ENCODE data around the gene C7orf57. TPM values are rescaled to one million over a fixed set of nuclear protein-coding genes. Genes with fewer than 3 reads are reported as not detected.

The C7orf57 gene
- total RNA-seq, 2 donors from 2014 or later: 0.32 to 0.95 TPM

DNA sequence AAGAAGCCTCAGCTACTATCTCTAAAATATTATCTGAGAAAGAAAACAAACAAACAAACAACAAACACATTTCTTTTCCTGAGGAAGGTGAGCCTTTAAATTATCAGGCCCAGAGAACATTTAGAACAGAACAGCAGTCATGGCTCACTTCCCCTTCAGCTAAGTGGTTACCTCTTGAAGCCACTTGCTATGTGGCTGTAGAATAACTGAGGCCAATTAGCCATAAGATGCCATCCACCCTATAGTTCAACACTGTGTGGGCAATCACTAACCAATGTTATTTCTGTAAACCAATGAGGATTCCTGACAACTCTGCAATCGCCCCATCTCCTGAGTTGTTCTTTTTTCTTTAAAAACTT is 50.1 kb downstream of the C7orf57 start:
- no peak for ATAC-seq (replicated peaks)
- Mint-ChIP-seq H3K4me1 (peaks cover 43% of the 10 kb centered on the region), H3K9me3 (no peaks in the 10 kb centered on the region), H3K4me3 (peak overlapping the region; percentile 81), H3K36me3 (ENCODE audit: low read depth) (peaks cover 30% of the 10 kb centered on the region), H3K27me3 (no peaks in the 10 kb centered on the region), H3K27ac (peak overlapping the region; percentile 92)

DNA sequence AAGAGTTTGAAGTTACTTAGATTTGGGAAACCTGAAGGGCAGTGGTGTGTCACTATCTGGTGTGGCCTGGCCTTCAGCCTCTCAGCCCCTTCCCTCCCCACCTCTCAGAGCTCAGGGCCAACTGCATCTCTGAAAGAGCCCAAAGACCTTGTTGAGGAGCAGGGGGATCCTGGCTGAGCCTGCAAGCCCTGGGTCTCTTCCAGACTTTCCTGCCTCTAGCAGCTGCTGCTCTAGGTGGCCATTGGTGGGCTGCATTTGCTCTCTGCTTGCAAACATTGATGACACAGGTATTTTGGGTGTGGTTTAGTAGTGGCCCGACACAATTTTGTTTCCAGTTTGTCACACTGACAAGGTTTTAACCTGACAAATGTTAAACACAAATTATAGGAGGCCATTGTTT is 50.6 kb downstream of the C7orf57 start:
- no peaks in the 10 kb centered on the region for H3K27me3 Mint-ChIP-seq
- H3K4me3 Mint-ChIP-seq: peak overlapping the region; percentile 81
- H3K36me3 Mint-ChIP-seq (ENCODE audit: low read depth): peaks cover 35% of the 10 kb centered on the region
- peak overlapping the region; percentile 92 for H3K27ac Mint-ChIP-seq
- ATAC-seq (replicated peaks): no peak
- H3K9me3 Mint-ChIP-seq: no peaks in the 10 kb centered on the region
- peaks cover 48% of the 10 kb centered on the region for H3K4me1 Mint-ChIP-seq

- Mint-ChIP-seq H3K36me3 (ENCODE audit: low read depth) (peaks cover 49% of the 10 kb centered on the region), H3K27me3 (no peaks in the 10 kb centered on the region), H3K4me1 (peaks cover 50% of the 10 kb centered on the region), H3K27ac (peak overlapping the region; percentile 92), H3K9me3 (no peaks in the 10 kb centered on the region), H3K4me3 (peak overlapping the region; percentile 81)
- peak; percentile 35 for ATAC-seq (replicated peaks)
Measured at GRCh38 chr7:48087349-48087748, 52.0 kb downstream of the C7orf57 start.

GRCh38 chr7:48088559-48089045 is 53.3 kb downstream of the C7orf57 start:
- Mint-ChIP-seq H3K27me3 (no peaks in the 10 kb centered on the region), H3K27ac (peak overlapping the region; percentile 92), H3K9me3 (no peaks in the 10 kb centered on the region), H3K36me3 (ENCODE audit: low read depth) (peaks cover 62% of the 10 kb centered on the region), H3K4me3 (peak overlapping the region; percentile 81), H3K4me1 (peaks cover 39% of the 10 kb centered on the region)
- ATAC-seq (replicated peaks): peak; percentile 60

GRCh38 chr7:48089046-48090003 is 54.0 kb downstream of the C7orf57 start, which contains the start of gene UPP1:
Gene UPP1, plus strand, starts transcription at chr7:48089265. Its CDS starts 5,519 bp downstream, at chr7:48094784.
- no peaks in the 10 kb centered on the region for H3K27me3 Mint-ChIP-seq
- peaks cover 39% of the 10 kb centered on the region for H3K4me1 Mint-ChIP-seq
- no peaks in the 10 kb centered on the region for H3K9me3 Mint-ChIP-seq
- H3K36me3 Mint-ChIP-seq (ENCODE audit: low read depth): peaks cover 69% of the 10 kb centered on the region
- peak within 1 kb of the TSS; percentile 92 for H3K27ac Mint-ChIP-seq
- peak; percentile 70 for ATAC-seq (replicated peaks)
- H3K4me3 Mint-ChIP-seq: peak within 1 kb of the TSS; percentile 81

DNA sequence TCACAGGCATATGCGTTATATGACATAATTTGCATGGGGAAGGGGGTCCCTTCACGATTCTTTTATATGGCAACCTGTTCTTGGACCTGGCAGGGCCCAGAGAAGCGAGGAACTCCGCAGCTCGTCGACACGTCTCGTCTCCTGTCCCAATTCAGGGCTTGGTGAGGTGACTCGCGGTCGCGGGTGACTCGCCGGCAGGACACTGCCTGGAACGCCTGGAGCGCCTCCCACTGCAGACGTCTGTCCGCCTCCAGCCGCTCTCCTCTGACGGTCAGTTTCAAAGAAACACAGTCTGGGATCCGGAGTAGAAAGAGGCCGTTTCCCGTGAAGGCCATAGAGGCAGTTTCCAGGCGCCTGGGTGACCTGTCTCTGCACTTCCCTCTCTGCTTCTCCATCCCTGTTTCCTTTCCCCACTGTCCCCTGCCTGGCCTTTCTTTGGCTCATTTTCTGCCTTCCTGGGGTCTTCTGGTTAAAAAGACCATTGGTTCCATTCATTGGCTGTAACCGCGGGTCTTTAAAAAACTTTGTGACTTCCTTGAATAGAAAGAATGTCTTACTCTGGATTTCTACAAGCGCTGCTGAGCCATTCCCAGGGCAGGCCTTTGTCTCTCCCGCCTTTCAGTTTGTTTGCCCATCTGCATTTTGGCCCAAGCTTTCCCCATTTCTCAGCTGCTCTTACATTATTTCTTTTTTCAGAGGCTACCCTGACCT is 54.9 kb downstream of the C7orf57 start:
- peak overlapping the region; percentile 72 for H3K27ac Mint-ChIP-seq
- no peaks in the 10 kb centered on the region for H3K9me3 Mint-ChIP-seq
- no peaks in the 10 kb centered on the region for H3K27me3 Mint-ChIP-seq
- H3K4me3 Mint-ChIP-seq: peak overlapping the region; percentile 81
- peaks cover 38% of the 10 kb centered on the region for H3K4me1 Mint-ChIP-seq
- no peak for ATAC-seq (replicated peaks)
- H3K36me3 Mint-ChIP-seq (ENCODE audit: low read depth): peaks cover 70% of the 10 kb centered on the region

DNA sequence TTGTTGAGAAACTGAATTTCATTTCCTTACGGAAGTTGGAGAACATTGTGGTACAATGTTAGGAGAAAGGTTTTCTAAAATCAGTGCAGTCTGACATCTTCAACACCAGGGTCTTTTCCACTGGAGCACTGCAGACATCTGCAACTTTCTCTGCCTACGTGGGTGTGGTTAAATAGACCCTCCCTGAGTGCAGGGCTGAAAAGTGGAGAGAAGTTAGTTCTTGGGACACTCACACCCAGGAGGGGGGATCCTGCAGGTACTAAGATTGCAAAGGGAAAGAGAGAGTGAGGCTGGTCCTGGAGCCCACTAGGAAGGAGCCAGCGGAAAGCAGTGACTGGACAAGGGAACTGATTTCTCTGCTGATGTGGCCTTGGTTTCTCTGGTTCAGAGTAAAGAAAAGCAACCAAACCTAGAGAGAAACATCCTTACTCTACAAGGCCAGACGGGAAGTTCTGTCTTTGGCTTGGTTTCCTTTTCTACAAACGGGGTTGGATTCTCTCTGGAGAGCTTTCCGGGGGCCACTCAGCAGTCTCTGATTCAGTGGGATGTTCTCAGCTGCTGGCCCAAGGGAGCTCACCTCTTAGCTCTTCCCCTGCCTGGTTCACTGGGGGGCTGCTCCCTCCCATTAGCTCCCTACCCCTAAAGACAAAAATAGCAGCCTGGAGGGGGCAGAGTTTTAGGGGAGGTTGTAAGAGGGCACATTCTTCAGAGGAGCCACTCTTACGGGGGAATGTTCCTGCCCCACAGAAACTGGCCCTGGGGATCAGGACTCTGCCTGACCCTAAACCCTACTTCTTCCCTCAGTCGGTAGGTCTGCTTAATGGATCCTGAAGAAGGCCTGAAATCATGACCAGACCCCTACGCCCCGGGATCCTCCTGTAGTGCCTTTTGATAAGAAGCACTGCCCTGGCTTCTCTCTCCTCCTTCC is 56.4 kb downstream of the C7orf57 start:
- Mint-ChIP-seq H3K36me3 (ENCODE audit: low read depth) (peaks cover 84% of the 10 kb centered on the region), H3K27me3 (no peaks in the 10 kb centered on the region), H3K9me3 (no peaks in the 10 kb centered on the region), H3K4me1 (peaks cover 35% of the 10 kb centered on the region), H3K27ac (peak overlapping the region; percentile 72), H3K4me3 (peak overlapping the region; percentile 81)
- no peak for ATAC-seq (replicated peaks)

GRCh38 chr7:48094861-48095293 is 59.5 kb downstream of the C7orf57 start:
- peak overlapping the region; percentile 97 for H3K27ac Mint-ChIP-seq

DNA sequence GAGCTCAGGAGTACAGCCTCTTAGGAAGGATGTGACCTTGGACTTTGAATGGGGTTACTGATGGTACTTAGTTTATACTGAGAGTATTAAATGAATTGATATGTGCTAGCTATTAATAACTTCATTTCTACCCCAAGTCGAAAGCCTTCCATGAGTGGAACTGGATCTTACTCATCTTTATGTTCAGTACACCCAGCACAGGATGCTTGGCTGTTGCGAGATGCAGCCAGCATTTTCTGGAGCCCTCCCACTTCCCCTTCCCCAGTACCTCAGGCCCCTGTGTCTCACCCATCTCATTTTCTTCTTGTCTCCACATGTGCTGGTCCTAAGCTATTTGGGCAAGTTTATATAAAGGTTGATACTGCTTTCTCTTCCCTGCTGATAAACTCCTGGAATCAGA is 60.9 kb downstream of the C7orf57 start:
- Mint-ChIP-seq H3K27ac (peak overlapping the region; percentile 97), H3K4me3 (peak overlapping the region; percentile 81), H3K9me3 (no peaks in the 10 kb centered on the region), H3K36me3 (ENCODE audit: low read depth) (peaks cover 100% of the 10 kb centered on the region), H3K27me3 (no peaks in the 10 kb centered on the region), H3K4me1 (peaks cover 49% of the 10 kb centered on the region)
- peak; percentile 68 for ATAC-seq (replicated peaks)

More at GRCh38 chr7:48094861-48095293, 59.5 kb downstream of the C7orf57 start:
- H3K9me3 Mint-ChIP-seq: no peaks in the 10 kb centered on the region
- H3K4me1 Mint-ChIP-seq: peaks cover 54% of the 10 kb centered on the region
- peaks cover 100% of the 10 kb centered on the region for H3K36me3 Mint-ChIP-seq (ENCODE audit: low read depth)
- ATAC-seq (replicated peaks): no peak
- H3K4me3 Mint-ChIP-seq: peak overlapping the region; percentile 81
- no peaks in the 10 kb centered on the region for H3K27me3 Mint-ChIP-seq

DNA sequence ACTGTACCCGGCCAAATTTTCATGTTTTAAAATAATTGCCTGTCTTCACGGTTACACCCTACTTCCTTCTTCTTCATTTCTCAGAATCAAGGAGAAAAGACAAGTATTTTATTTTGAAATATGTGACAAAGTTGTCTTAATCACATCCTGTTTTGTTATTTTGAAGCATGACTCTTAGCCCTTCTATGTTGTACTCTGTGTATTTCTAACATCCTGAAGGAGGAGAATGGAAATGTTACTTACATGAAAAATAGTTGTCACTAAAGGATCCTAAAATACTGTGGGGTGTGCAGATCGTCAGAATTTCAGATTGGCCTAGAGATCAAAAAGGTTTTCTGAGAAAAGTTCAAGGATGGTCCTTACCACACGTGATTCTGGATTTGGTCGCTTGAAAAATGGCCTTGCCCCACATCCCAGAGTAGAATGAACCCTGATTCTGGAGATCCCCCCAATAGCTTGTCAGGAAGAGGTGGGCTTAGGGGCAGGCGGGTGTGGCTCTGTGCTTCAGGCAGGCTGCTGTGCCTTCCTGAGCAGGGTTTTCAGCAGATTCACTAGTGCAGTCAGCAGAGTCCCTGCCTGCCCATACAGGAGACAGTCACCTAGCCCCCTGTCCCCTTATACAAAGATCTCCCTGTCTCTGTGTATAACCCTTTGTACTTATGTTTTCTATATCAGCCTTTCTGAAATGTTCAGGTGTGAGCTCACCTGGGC is 62.3 kb downstream of the C7orf57 start:
- Mint-ChIP-seq H3K27me3 (no peaks in the 10 kb centered on the region), H3K4me1 (peaks cover 44% of the 10 kb centered on the region), H3K4me3 (peak overlapping the region; percentile 81), H3K9me3 (no peaks in the 10 kb centered on the region), H3K27ac (peak overlapping the region; percentile 97), H3K36me3 (ENCODE audit: low read depth) (peaks cover 100% of the 10 kb centered on the region)
- ATAC-seq (replicated peaks): peak; percentile 79

- Mint-ChIP-seq H3K4me3 (peak overlapping the region; percentile 81), H3K27me3 (no peaks in the 10 kb centered on the region), H3K9me3 (no peaks in the 10 kb centered on the region), H3K27ac (peak overlapping the region; percentile 97), H3K4me1 (peaks cover 44% of the 10 kb centered on the region), H3K36me3 (ENCODE audit: low read depth) (peaks cover 100% of the 10 kb centered on the region)
- no peak for ATAC-seq (replicated peaks)
Measured at GRCh38 chr7:48098846-48099245, 63.5 kb downstream of the C7orf57 start.

GRCh38 chr7:48099781-48100180 is 64.4 kb downstream of the C7orf57 start:
- H3K9me3 Mint-ChIP-seq: no peaks in the 10 kb centered on the region
- H3K4me1 Mint-ChIP-seq: peaks cover 39% of the 10 kb centered on the region
- peak overlapping the region; percentile 81 for H3K4me3 Mint-ChIP-seq

DNA sequence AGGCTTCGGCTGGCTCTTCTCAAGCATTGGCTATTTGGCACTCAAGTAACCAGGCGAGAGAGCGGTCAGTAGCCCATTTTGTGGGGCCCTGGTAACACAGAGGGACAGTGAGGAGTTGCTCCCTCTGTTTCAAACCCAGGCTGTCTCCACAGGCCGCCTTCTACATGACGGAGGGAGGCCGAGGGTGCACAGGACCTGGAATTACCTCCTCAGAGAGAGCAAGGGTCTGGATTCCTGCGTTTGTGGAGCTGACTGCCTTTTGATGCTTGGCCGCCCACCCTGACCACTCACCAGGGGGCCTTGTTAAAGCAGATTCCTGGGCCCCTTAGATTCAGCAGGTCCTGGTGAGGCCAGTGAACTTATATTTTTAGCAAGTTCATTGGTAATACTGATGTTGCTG is 66.0 kb downstream of the C7orf57 start:
- Mint-ChIP-seq H3K27me3 (no peaks in the 10 kb centered on the region), H3K4me1 (peaks cover 28% of the 10 kb centered on the region), H3K27ac (no peak overlapping the region), H3K4me3 (no peak overlapping the region), H3K36me3 (ENCODE audit: low read depth) (peaks cover 100% of the 10 kb centered on the region), H3K9me3 (no peaks in the 10 kb centered on the region)
- ATAC-seq (replicated peaks): no peak

More at GRCh38 chr7:48099781-48100180, 64.4 kb downstream of the C7orf57 start:
- ATAC-seq (replicated peaks): no peak
- Mint-ChIP-seq H3K27me3 (no peaks in the 10 kb centered on the region), H3K27ac (peak overlapping the region; percentile 97), H3K36me3 (ENCODE audit: low read depth) (peaks cover 100% of the 10 kb centered on the region)

Data from activated T-helper 17 cell treated with anti-CD3 and anti-CD28 coated beads, Interleukin-2, amount 50 U/mL, for 72 hours (primary cell).